ENCODE data around the gene BAMBI.

BAMBI gene

GRCh38 chr10:28711776-28712175 lies 34.5 kb downstream of the BAMBI start:
- no peaks in the 10 kb centered on the region for H3K79me2 ChIP-seq (ENCODE audit: insufficient read depth, low read depth)
- no peak overlapping the region for H3K9ac ChIP-seq
- H3K4me1 ChIP-seq (ENCODE audit: low read depth, poor library complexity, severe bottlenecking), result no peaks in the 10 kb centered on the region
- no peak overlapping the region for H3K27ac ChIP-seq
- H3K4me2 ChIP-seq, result no peak overlapping the region
- no peak overlapping the region for H2AFZ ChIP-seq (ENCODE audit: low read depth)
- no peak overlapping the region for H3K4me3 ChIP-seq (IDR thresholded peaks at IDR 0.05; ENCODE audit: insufficient read depth, low read depth, low read length)
- H3K36me3 ChIP-seq (ENCODE audit: insufficient read depth), result no peaks in the 10 kb centered on the region
- TF ChIP-seq, protein P1, sequence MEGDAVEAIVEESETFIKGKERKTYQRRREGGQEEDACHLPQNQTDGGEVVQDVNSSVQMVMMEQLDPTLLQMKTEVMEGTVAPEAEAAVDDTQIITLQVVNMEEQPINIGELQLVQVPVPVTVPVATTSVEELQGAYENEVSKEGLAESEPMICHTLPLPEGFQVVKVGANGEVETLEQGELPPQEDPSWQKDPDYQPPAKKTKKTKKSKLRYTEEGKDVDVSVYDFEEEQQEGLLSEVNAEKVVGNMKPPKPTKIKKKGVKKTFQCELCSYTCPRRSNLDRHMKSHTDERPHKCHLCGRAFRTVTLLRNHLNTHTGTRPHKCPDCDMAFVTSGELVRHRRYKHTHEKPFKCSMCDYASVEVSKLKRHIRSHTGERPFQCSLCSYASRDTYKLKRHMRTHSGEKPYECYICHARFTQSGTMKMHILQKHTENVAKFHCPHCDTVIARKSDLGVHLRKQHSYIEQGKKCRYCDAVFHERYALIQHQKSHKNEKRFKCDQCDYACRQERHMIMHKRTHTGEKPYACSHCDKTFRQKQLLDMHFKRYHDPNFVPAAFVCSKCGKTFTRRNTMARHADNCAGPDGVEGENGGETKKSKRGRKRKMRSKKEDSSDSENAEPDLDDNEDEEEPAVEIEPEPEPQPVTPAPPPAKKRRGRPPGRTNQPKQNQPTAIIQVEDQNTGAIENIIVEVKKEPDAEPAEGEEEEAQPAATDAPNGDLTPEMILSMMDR (conservative IDR thresholded peaks at IDR 0.05; ENCODE audit: low read depth, low read length), result no peak
- H3K27me3 ChIP-seq (ENCODE audit: insufficient read depth, low read depth), result no peaks in the 10 kb centered on the region
- H4K20me1 ChIP-seq (ENCODE audit: insufficient read depth), result no peaks in the 10 kb centered on the region

- Histone ChIP-seq H3K4me1 (ENCODE audit: low read depth, poor library complexity, severe bottlenecking) (no peaks in the 10 kb centered on the region), H3K4me2 (no peak overlapping the region), H4K20me1 (ENCODE audit: insufficient read depth) (no peaks in the 10 kb centered on the region)
Observed at GRCh38 chr10:28713626-28714352, 36.5 kb downstream of the BAMBI start.

DNA sequence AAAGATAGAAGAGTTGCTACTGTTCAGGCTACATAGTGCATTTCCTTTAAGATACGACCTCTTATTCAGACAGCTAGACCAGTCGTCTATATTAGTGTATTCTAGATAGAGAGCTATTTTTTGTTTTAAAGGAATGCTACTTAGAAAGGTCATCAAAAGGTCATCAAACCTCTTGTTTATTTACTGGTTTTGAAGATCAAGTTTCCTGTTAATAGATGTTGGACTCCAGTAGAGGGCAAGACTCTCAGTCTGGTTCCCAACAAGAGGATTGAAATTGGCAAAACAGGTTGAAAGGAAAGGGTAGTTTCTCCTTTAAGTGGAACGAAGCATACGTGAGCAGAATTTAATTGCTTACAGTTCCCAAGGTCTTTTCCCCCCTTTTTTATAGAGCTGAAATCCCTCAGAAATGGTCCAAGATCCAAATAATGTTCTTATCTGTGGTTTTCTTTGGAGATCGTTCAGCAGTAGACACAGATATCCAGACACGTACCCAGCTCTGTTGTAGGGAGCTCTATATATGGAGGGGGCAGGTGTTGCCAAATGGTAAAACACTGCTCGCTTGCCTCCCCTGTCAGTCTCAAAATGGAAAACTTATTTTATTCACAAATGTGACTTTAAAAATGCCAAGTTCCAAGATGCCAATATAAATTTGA lies 37.2 kb downstream of the BAMBI start:
- Histone ChIP-seq H3K36me3 (ENCODE audit: insufficient read depth) (no peaks in the 10 kb centered on the region), H2AFZ (ENCODE audit: low read depth) (no peak overlapping the region), H3K4me1 (ENCODE audit: low read depth, poor library complexity, severe bottlenecking) (no peaks in the 10 kb centered on the region), H3K27me3 (ENCODE audit: insufficient read depth, low read depth) (no peaks in the 10 kb centered on the region), H3K4me3 (IDR thresholded peaks at IDR 0.05; ENCODE audit: insufficient read depth, low read depth, low read length) (no peak overlapping the region), H4K20me1 (ENCODE audit: insufficient read depth) (no peaks in the 10 kb centered on the region), H3K9ac (no peak overlapping the region), H3K79me2 (ENCODE audit: insufficient read depth, low read depth) (no peaks in the 10 kb centered on the region), H3K27ac (no peak overlapping the region), H3K4me2 (no peak overlapping the region)
- TF ChIP-seq, protein P1 (conservative IDR thresholded peaks at IDR 0.05; ENCODE audit: low read depth, low read length), result no peak

More at GRCh38 chr10:28713626-28714352, 36.5 kb downstream of the BAMBI start:
- Histone ChIP-seq H3K27ac (no peak overlapping the region), H3K79me2 (ENCODE audit: insufficient read depth, low read depth) (no peaks in the 10 kb centered on the region), H3K4me3 (IDR thresholded peaks at IDR 0.05; ENCODE audit: insufficient read depth, low read depth, low read length) (no peak overlapping the region), H3K27me3 (ENCODE audit: insufficient read depth, low read depth) (no peaks in the 10 kb centered on the region), H3K36me3 (ENCODE audit: insufficient read depth) (no peaks in the 10 kb centered on the region), H2AFZ (ENCODE audit: low read depth) (no peak overlapping the region), H3K9ac (no peak overlapping the region)
- TF ChIP-seq, protein P1 (conservative IDR thresholded peaks at IDR 0.05; ENCODE audit: low read depth, low read length), result no peak

DNA sequence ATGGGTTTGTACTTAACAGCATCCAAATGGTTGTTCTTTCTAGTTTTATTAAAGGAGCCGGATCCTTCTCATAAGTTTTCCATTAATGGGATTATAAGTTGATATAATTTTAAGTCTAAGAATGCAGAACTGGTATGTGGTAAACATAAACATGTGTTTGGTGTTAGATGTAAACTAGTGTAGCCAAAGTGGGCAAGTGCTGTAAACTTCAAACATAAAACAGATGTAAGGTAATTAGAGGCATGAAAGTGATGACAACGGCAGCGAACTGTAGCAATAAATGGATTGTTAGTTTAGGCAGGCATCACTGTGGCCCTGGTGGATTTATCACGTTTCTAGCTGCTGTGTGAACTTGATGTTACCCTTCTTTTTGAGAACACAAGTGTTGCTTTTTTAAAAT lies 37.9 kb downstream of the BAMBI start:
- H3K27ac ChIP-seq, result no peak overlapping the region
- no peak overlapping the region for H3K9ac ChIP-seq
- H3K36me3 ChIP-seq (ENCODE audit: insufficient read depth), result no peaks in the 10 kb centered on the region
- H2AFZ ChIP-seq (ENCODE audit: low read depth), result no peak overlapping the region
- TF ChIP-seq, protein P1 (conservative IDR thresholded peaks at IDR 0.05; ENCODE audit: low read depth, low read length), result no peak
- no peaks in the 10 kb centered on the region for H3K4me1 ChIP-seq (ENCODE audit: low read depth, poor library complexity, severe bottlenecking)
- H3K27me3 ChIP-seq (ENCODE audit: insufficient read depth, low read depth), result no peaks in the 10 kb centered on the region
- H3K4me3 ChIP-seq (IDR thresholded peaks at IDR 0.05; ENCODE audit: insufficient read depth, low read depth, low read length), result no peak overlapping the region
- no peak overlapping the region for H3K4me2 ChIP-seq
- H4K20me1 ChIP-seq (ENCODE audit: insufficient read depth), result no peaks in the 10 kb centered on the region
- no peaks in the 10 kb centered on the region for H3K79me2 ChIP-seq (ENCODE audit: insufficient read depth, low read depth)
